Kidney epithelial cell (primary cell): Measurements from ENCODE around the gene RUNX3. TPM values are rescaled to one million over a fixed set of nuclear protein-coding genes. Genes with fewer than 3 reads are reported as not detected.

ENCODE experiments used
- DNase-seq: peaks from one replicate; pipeline ENCODE4 v3.0.0-alpha.2; 2010; ENCODE audit warnings: low read depth
- H3K27me3 ChIP-seq: 2 replicates; pipeline ENCODE4 v1.6.0; 2011; ENCODE audit warnings: low read length; ENCODE audit not compliant: control insufficient read depth, insufficient read depth
- H3K36me3 ChIP-seq: 2 replicates; pipeline ENCODE4 v1.5.1; 2011; ENCODE audit warnings: low read length; ENCODE audit not compliant: control insufficient read depth, insufficient read depth
- H3K4me3 ChIP-seq: 2 replicates; pipeline ENCODE4 v1.5.1; 2011; ENCODE audit warnings: low read depth, mild to moderate bottlenecking, control low read depth, low read length
- CTCF ChIP-seq: IDR thresholded peaks from 2 replicates; pipeline ENCODE4 v1.5.1; 2011; ENCODE audit warnings: mild to moderate bottlenecking, moderate library complexity, low read length, control low read depth, inconsistent platforms; ENCODE audit not compliant: insufficient read depth, poor library complexity, severe bottlenecking
- total RNA-seq: library from RNA; depleted of rRNA; stranded (reverse); fragments of >200 nt; gene quantifications from 2 replicates; pipeline ENCODE4 v1.2.3, GENCODE V29; 2015

The RUNX3 gene
- total RNA-seq, 1 donor from 2014 or later: 0.38 TPM

DNA sequence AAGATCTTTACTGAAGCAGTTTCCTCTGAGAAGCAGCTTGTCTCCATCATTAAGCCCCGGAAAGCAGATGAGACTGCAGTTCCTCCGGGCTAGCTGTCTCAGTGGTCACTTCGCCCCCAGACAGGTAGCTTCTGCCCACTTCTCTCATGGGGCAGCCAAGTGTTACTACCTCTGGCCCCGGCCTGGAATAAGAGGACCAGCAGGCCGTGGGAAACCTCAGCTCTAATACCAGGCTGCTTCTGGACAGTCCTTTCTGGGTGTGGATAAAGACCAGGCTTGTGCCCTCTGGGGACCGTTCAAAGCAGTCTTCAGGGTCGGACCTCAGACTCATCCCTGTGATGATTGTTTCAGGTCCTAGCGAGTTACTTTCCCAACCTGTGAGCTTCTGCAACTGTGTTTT lies 54.8 kb downstream of the RUNX3 start:
- Histone ChIP-seq H3K4me3 (no peak overlapping the region), H3K36me3 (no peaks in the 10 kb centered on the region), H3K27me3 (peaks cover 8% of the 10 kb centered on the region)
- no peak for TF ChIP-seq CTCF
- DNase-seq: no peak

DNA sequence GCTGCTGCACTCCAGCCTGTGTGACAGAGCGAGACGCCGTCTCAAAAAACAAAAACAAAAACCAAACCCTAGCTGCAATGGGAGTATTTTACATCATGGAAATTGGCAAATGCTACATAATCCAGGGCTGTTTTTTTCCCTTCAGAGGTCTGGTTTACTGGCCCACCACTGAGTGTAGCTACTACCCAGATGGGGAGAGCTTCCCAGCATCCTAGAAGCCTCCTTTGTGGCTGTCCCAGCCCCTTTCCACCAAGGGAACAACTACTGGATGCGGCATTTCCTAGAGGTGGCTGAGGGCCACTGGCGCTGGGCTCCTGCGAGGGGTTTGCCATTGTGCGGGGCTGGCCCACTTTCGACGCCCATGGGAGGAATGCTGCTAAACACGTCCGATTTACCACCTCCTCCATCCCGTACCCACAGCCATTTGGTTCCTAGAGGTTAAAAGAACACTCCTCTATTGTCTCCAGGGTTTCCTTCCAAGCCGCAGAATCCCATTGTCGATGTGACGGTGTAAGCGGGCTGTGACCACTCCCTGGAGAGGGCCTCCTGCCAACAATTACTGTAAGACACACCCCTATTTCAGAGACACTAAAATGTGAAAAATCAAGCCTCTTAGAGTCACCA lies 55.4 kb downstream of the RUNX3 start:
- Histone ChIP-seq H3K36me3 (no peaks in the 10 kb centered on the region), H3K27me3 (peaks cover 8% of the 10 kb centered on the region), H3K4me3 (no peak overlapping the region)
- TF ChIP-seq CTCF: no peak
- DNase-seq: no peak

DNA sequence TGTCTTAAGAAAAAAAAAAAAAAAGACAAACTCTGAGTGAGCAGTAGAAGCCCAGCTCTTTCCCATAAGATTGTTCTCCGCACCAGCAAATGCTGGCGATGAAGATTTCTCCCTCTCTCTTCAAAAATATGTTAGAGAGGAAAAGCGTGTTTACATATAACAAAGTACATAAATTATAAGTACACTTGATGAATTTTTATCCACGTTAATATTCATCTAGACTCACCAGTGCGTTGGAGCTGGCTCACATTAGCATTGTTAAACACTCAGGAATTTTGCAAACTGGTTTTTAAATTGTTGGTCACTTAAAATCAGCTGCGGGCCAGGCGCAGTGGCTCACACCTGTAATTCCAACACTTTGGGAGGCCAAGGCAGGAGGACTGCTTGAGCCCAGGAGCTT lies 56.0 kb downstream of the RUNX3 start:
- H3K27me3 ChIP-seq: peaks cover 6% of the 10 kb centered on the region
- DNase-seq: no peak
- no peak for TF ChIP-seq CTCF

DNA sequence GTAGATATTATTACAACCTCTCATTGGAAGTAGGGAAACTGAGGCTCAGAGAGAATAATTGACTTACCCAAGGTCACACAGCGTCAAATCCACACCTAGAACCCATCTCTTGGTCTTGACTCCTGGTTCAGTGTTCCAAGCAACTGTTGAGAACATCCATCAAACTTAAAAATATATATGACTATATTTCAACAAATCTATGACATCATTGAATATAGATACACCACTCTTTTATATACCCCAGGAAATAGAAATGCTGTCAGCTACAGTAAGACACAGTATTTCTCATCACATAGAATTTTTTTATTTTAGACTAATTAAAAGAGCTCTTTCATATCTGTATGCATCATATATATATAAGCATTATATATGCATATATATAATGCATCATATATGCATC lies 56.9 kb downstream of the RUNX3 start:
- H3K27me3 ChIP-seq: peaks cover 3% of the 10 kb centered on the region
- no peak overlapping the region for H3K4me3 ChIP-seq
- no peak for DNase-seq
- no peak for TF ChIP-seq CTCF
- no peaks in the 10 kb centered on the region for H3K36me3 ChIP-seq

More for the DNA sequence above, 56.0 kb downstream of the RUNX3 start:
- Histone ChIP-seq H3K36me3 (no peaks in the 10 kb centered on the region), H3K4me3 (no peak overlapping the region)

GRCh38 chr1:24872061-24872850 lies 57.8 kb downstream of the RUNX3 start:
- Histone ChIP-seq H3K36me3 (no peaks in the 10 kb centered on the region), H3K27me3 (peaks cover 9% of the 10 kb centered on the region), H3K4me3 (no peak overlapping the region)
- TF ChIP-seq CTCF: no peak
- no peak for DNase-seq
